Neutrophil (primary cell): Measurements from ENCODE around the gene DENND1A.

ENCODE experiments used
- H3K27ac ChIP-seq: fragments of 200-600 bp; sonication (generic); 2 replicates; pipeline ENCODE4 v1.5.1; 2016; ENCODE audit warnings: mild to moderate bottlenecking, moderate library complexity
- H3K27me3 ChIP-seq: fragments of 200-600 bp; sonication (generic); 2 replicates; pipeline ENCODE4 v1.6.0; 2016; ENCODE audit warnings: mild to moderate bottlenecking
- H3K36me3 ChIP-seq: fragments of 200-600 bp; sonication (generic); 2 replicates; pipeline ENCODE4 v1.5.1; 2017
- H3K4me1 ChIP-seq, 2 experiments: fragments of 200-600 bp in 1 of 2; sonication (generic) in 1 of 2; 1 replicate in 1 of 2; 2 replicates in 1 of 2; pipeline versions ENCODE4 v1.5.1 to v1.6.1; 2013 to 2016; ENCODE audit warnings: low read depth in 1 of 2, low read length in 1 of 2, mild to moderate bottlenecking in 1 of 2, moderate library complexity in 1 of 2; ENCODE audit not compliant: control insufficient read depth in 1 of 2, insufficient read depth in 1 of 2
- H3K4me3 ChIP-seq, 2 experiments: fragments of 200-600 bp in 1 of 2; sonication (generic) in 1 of 2; 1 replicate in 1 of 2; 2 replicates in 1 of 2; pipeline ENCODE4 v1.5.1; 2013 to 2016; ENCODE audit warnings: low read depth in 1 of 2, low read length in 1 of 2, mild to moderate bottlenecking in 1 of 2, moderate library complexity in 1 of 2
- H3K9me3 ChIP-seq: fragments of 200-600 bp; sonication (generic); 2 replicates; pipeline ENCODE4 v1.5.1; 2016
- CTCF ChIP-seq: fragments of 200-600 bp; sonication (generic); IDR thresholded peaks from 2 replicates; pipeline ENCODE4 v1.5.1; 2016; ENCODE audit warnings: antibody characterized with exemption

DENND1A gene

GRCh38 chr9:123927625-123928532, 2.0 kb downstream of the DENND1A start:
- TF ChIP-seq CTCF = no peak
- Histone ChIP-seq H3K36me3 (no peaks in the 10 kb centered on the region), H3K4me3 (peak overlapping the region; percentile 31 to 35)

GRCh38 chr9:123926941-123927340, 3.0 kb downstream of the DENND1A start:
- peak overlapping the region; percentile 78 for H3K27ac ChIP-seq
- no peak for TF ChIP-seq CTCF
- no peaks in the 10 kb centered on the region for H3K9me3 ChIP-seq
- no peaks in the 10 kb centered on the region for H3K36me3 ChIP-seq
- no peaks in the 10 kb centered on the region for H3K27me3 ChIP-seq
- no peak overlapping the region for H3K4me3 ChIP-seq
- H3K4me1 ChIP-seq = peaks cover 58 to 59% of the 10 kb centered on the region in 2 experiments

More at GRCh38 chr9:123927625-123928532, 2.0 kb downstream of the DENND1A start:
- H3K9me3 ChIP-seq = no peaks in the 10 kb centered on the region
- peak overlapping the region; percentile 78 for H3K27ac ChIP-seq
- peaks cover 54 to 55% of the 10 kb centered on the region in 2 experiments for H3K4me1 ChIP-seq
- H3K27me3 ChIP-seq = no peaks in the 10 kb centered on the region

GRCh38 chr9:123925819-123926218, 4.1 kb downstream of the DENND1A start:
- Histone ChIP-seq H3K9me3 (no peaks in the 10 kb centered on the region), H3K27me3 (no peaks in the 10 kb centered on the region), H3K27ac (peak overlapping the region; percentile 7), H3K4me3 (no peak overlapping the region), H3K36me3 (no peaks in the 10 kb centered on the region), H3K4me1 (peaks cover 59 to 62% of the 10 kb centered on the region in 2 experiments)
- no peak for TF ChIP-seq CTCF

- Histone ChIP-seq H3K9me3 (no peaks in the 10 kb centered on the region), H3K27me3 (no peaks in the 10 kb centered on the region), H3K27ac (no peak overlapping the region), H3K4me3 (no peak overlapping the region), H3K4me1 (peaks cover 54 to 56% of the 10 kb centered on the region in 2 experiments), H3K36me3 (no peaks in the 10 kb centered on the region)
- TF ChIP-seq CTCF = no peak
These were observed 4.8 kb downstream of the DENND1A start for GRCh38 chr9:123925161-123925560.

GRCh38 chr9:123924727-123925126, 5.2 kb downstream of the DENND1A start:
- H3K4me1 ChIP-seq = peaks cover 52 to 56% of the 10 kb centered on the region in 2 experiments
- no peak overlapping the region for H3K4me3 ChIP-seq
- no peaks in the 10 kb centered on the region for H3K36me3 ChIP-seq
- no peaks in the 10 kb centered on the region for H3K9me3 ChIP-seq
- no peaks in the 10 kb centered on the region for H3K27me3 ChIP-seq
- no peak for TF ChIP-seq CTCF
- no peak overlapping the region for H3K27ac ChIP-seq
